Upper lobe of left lung (tissue), 6 donors: ENCODE results near the gene KLHL7. TPM values are rescaled to one million over a fixed set of nuclear protein-coding genes. Genes with fewer than 3 reads are reported as not detected.

Experiments used
- ATAC-seq, 2 donors: fragments of 200-7000 bp; cut with Tn5 transposase; one replicate each; pipeline ENCODE4 v1.9.1; 2022; ENCODE audit warnings: mild to moderate bottlenecking in 2 of 2, moderate library complexity in 2 of 2; ENCODE audit not compliant: low FRiP score in 2 of 2
- DNase-seq, 2 donors: peaks; one replicate each; pipeline ENCODE4 v3.0.0-alpha.2; 2019 to 2020
- H3K27ac ChIP-seq, 4 donors: fragments of 200-600 bp; sonication (generic); one replicate each; pipeline ENCODE4 v1.5.1; 2016 to 2019
- H3K27me3 ChIP-seq, 4 donors: fragments of 200-600 bp; sonication (generic); one replicate each; pipeline ENCODE4 v1.5.1; 2017 to 2019
- H3K36me3 ChIP-seq, 4 donors: fragments of 200-600 bp; sonication (generic); one replicate each; pipeline ENCODE4 v1.5.1; 2016 to 2019
- H3K4me1 ChIP-seq, 4 donors: fragments of 200-600 bp; sonication (generic); one replicate each; pipeline ENCODE4 v1.5.1; 2018 to 2019
- H3K4me3 ChIP-seq, 4 donors: fragments of 200-600 bp; sonication (generic); one replicate each; pipeline ENCODE4 v1.5.1; 2017 to 2019; ENCODE audit warnings: mild to moderate bottlenecking in 2 of 4, moderate library complexity in 1 of 4
- H3K9me3 ChIP-seq, 4 donors: fragments of 200-600 bp; sonication (generic); one replicate each; pipeline ENCODE4 v1.5.1; 2018 to 2019
- EP300 ChIP-seq, 4 donors: sonication (generic); formaldehyde crosslinking; IDR thresholded peaks; one replicate each; pipeline ENCODE4 v1.5.1; 2017; ENCODE audit warnings: antibody characterized with exemption in 4 of 4, control low read depth in 2 of 4
- POLR2A ChIP-seq, 4 donors: fragments of 450-650 bp; IDR thresholded peaks; one replicate each; pipeline ENCODE4 v1.5.1; 2016 to 2017; ENCODE audit warnings: antibody characterized with exemption in 4 of 4, mild to moderate bottlenecking in 2 of 4
- POLR2AphosphoS5 ChIP-seq, 2 donors: sonication (generic); formaldehyde crosslinking; IDR thresholded peaks; one replicate each; pipeline ENCODE4 v1.5.1; 2017; ENCODE audit warnings: antibody characterized with exemption in 2 of 2
- WGBS, 2 donors: methylation state at CpG; one replicate each; pipeline ENCODE4 v1.1.5; 2017 to 2018; 5-methylcytosine and 5-hydroxymethylcytosine counted together
- total RNA-seq, 6 donors: library from RNA; depleted of rRNA in 4 of 6; stranded (reverse); fragments of >200 nt in 4 of 6; gene quantifications; one replicate each; pipeline versions ENCODE4 v1.1.0 to v1.2.1, GENCODE V29; 2016 to 2021
- TF ChIP-seq, protein P1 (sequence below), 6 experiments: fragments of 450-650 bp in 4 of 6; fragments of 200-600 bp in 2 of 6; sonication (generic) in 2 of 6; IDR thresholded peaks; one replicate each; pipeline ENCODE4 v1.5.1; 2016 to 2019; ENCODE audit warnings: antibody characterized with exemption in 6 of 6
- donor health status: DM: no; HTN: no; CAD: no; lungs with moderate emphysema.
- donor health status: DM: no; HTN: yes; CAD: no; lungs with severe emphysema.

Gene KLHL7
- total RNA-seq, 6 donors from 2014 or later: 18.6 to 43.8 (median 23.9) TPM

DNA sequence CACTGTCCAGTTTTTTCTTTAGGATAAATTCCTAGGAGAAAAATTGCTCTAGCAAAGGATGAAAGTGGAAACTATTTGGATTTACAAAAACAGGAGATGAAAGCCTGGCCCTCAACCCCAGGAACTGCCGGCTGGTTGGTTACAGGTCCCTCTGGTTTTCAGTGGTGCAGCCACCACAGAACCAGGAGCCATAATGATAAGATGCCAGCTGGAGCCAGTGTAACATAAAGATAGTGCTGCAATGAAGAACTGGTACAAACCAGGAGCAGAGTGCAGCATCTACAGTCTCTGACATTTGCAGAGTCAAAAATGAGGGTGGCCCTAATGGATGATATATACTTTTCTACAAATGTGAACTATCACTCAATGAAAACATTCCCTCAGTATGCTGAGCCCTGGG, 55.9 kb downstream of the KLHL7 start:
- ATAC-seq: no peak
- Histone ChIP-seq H3K36me3 (peaks cover 0 to 21% (median 0%) of the 10 kb centered on the region in 4 donors), H3K4me3 (no peak overlapping the region), H3K27me3 (no peaks in the 10 kb centered on the region), H3K27ac (no peak overlapping the region), H3K9me3 (no peaks in the 10 kb centered on the region), H3K4me1 (no peaks in the 10 kb centered on the region)
- TF ChIP-seq POLR2AphosphoS5 (IDR thresholded peaks at IDR 0.05) (no peak), EP300 (IDR thresholded peaks at IDR 0.05) (no peak), POLR2A (IDR thresholded peaks at IDR 0.05) (no peak)
- TF ChIP-seq, protein P1, sequence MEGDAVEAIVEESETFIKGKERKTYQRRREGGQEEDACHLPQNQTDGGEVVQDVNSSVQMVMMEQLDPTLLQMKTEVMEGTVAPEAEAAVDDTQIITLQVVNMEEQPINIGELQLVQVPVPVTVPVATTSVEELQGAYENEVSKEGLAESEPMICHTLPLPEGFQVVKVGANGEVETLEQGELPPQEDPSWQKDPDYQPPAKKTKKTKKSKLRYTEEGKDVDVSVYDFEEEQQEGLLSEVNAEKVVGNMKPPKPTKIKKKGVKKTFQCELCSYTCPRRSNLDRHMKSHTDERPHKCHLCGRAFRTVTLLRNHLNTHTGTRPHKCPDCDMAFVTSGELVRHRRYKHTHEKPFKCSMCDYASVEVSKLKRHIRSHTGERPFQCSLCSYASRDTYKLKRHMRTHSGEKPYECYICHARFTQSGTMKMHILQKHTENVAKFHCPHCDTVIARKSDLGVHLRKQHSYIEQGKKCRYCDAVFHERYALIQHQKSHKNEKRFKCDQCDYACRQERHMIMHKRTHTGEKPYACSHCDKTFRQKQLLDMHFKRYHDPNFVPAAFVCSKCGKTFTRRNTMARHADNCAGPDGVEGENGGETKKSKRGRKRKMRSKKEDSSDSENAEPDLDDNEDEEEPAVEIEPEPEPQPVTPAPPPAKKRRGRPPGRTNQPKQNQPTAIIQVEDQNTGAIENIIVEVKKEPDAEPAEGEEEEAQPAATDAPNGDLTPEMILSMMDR (IDR thresholded peaks at IDR 0.05): no peak
- WGBS, 2 donors: 91 to 100% methylated on average over 1 of the region's 1 CpG
- DNase-seq: no peak

- H3K36me3 ChIP-seq: peaks cover 0 to 13% (median 2%) of the 10 kb centered on the region in 4 donors
- TF ChIP-seq, protein P1 (IDR thresholded peaks at IDR 0.05): no peak
- TF ChIP-seq POLR2AphosphoS5 (IDR thresholded peaks at IDR 0.05) (no peak), POLR2A (IDR thresholded peaks at IDR 0.05) (no peak), EP300 (IDR thresholded peaks at IDR 0.05) (no peak)
- no peak overlapping the region for H3K27ac ChIP-seq
- no peaks in the 10 kb centered on the region for H3K4me1 ChIP-seq
- DNase-seq: no peak
- no peak overlapping the region for H3K4me3 ChIP-seq
- no peaks in the 10 kb centered on the region for H3K27me3 ChIP-seq
- no peak for ATAC-seq
- 95 to 100% methylated on average over 3 of the region's 3 CpGs for WGBS, 2 donors
- no peaks in the 10 kb centered on the region for H3K9me3 ChIP-seq
Observed at GRCh38 chr7:23164846-23165245, 59.3 kb downstream of the KLHL7 start.

DNA sequence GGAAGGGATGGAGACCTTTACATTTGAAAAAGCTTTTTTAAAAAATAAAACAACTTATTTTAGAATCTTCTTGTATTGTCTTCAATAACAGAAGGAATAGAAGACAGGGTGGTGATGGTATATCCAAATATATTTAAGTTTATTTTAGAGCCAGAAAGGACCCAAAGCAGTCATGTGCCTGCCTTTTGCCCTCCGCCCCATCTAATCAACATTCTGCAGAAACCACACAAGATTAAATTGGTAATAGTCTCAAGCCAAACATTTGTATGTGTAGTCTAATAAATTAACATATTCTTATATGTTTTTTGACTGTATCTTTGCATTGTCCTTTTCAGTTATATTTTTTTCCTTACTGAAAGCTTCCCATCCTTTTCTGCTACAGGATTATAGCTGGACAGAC, 59.7 kb downstream of the KLHL7 start:
- H3K4me3 ChIP-seq: no peak overlapping the region
- H3K9me3 ChIP-seq: no peaks in the 10 kb centered on the region
- peaks cover 0 to 13% (median 2%) of the 10 kb centered on the region in 4 donors for H3K36me3 ChIP-seq
- no peak for TF ChIP-seq POLR2A (IDR thresholded peaks at IDR 0.05)
- TF ChIP-seq, protein P1 (IDR thresholded peaks at IDR 0.05): no peak
- no peak for TF ChIP-seq EP300 (IDR thresholded peaks at IDR 0.05)
- TF ChIP-seq POLR2AphosphoS5 (IDR thresholded peaks at IDR 0.05): no peak
- 100% methylated on average over 1 of the region's 1 CpG for WGBS, 2 donors
- no peaks in the 10 kb centered on the region for H3K4me1 ChIP-seq
- no peaks in the 10 kb centered on the region for H3K27me3 ChIP-seq
- ATAC-seq (no peak), DNase-seq (no peak)
- no peak overlapping the region for H3K27ac ChIP-seq

DNA sequence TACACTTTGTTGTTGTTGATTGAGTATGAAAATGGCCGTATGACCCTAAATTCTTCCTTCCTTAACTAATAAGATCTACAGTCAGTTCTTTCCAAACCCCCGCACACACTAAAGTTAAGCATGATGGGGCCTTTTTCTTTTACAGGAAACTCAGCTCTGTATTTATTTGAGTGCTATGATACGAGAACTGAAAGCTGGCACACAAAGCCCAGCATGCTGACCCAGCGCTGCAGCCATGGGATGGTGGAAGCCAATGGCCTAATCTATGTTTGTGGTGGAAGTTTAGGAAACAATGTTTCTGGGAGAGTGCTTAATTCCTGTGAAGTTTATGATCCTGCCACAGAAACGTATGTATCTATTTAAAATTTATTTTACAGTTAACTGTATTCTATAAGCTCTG, 62.1 kb downstream of the KLHL7 start:
- peaks cover 0 to 13% (median 2%) of the 10 kb centered on the region in 4 donors for H3K36me3 ChIP-seq
- H3K4me3 ChIP-seq: no peak overlapping the region
- H3K27ac ChIP-seq: no peak overlapping the region
- no peaks in the 10 kb centered on the region for H3K4me1 ChIP-seq
- no peak for TF ChIP-seq EP300 (IDR thresholded peaks at IDR 0.05)
- TF ChIP-seq POLR2AphosphoS5 (IDR thresholded peaks at IDR 0.05): no peak
- TF ChIP-seq, protein P1 (IDR thresholded peaks at IDR 0.05): no peak
- TF ChIP-seq POLR2A (IDR thresholded peaks at IDR 0.05): no peak
- H3K27me3 ChIP-seq: no peaks in the 10 kb centered on the region
- 92 to 93% methylated on average over 5 of the region's 5 CpGs for WGBS, 2 donors
- DNase-seq (no peak), ATAC-seq (no peak)
- no peaks in the 10 kb centered on the region for H3K9me3 ChIP-seq

DNA sequence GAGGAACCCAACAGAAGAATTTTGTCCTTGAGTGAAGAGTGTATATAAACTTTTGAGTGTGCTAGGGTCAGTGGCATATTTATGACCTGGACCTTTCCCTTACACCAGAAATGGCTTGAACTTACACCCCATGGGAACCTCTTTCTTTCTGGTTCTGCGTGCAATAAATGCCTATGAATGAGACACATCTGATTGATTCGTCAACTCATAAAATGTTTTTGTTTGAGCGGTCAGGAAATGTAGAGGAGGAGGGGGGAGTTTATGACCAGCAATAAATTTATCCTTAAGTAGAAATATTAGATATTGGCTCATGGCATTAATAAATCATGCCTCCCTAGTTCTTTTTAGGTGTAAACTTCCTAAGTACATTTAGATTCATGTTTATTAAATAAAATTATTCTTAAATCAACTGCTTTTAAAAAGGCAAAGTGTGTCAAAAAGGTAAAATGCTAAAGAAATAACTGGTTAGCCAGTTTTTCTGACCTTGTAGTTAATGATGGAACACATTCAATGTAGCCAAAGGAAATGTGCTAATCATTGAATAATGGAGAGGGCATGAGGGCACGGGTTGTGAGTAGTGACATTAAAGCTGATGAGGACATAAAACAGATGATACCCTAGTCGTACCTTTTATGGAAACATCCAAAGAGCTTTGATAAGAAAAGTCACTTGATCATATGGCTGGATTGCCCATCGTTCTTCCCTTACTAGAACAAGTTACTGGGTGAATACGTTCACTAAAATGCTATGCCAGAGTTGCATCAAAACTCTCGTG, 62.7 kb downstream of the KLHL7 start:
- Histone ChIP-seq H3K4me3 (no peak overlapping the region), H3K36me3 (peaks cover 0 to 13% (median 2%) of the 10 kb centered on the region in 4 donors), H3K27me3 (no peaks in the 10 kb centered on the region), H3K27ac (no peak overlapping the region), H3K4me1 (no peaks in the 10 kb centered on the region), H3K9me3 (no peaks in the 10 kb centered on the region)
- WGBS, 2 donors: 91 to 92% methylated on average over 8 of the region's 8 CpGs
- DNase-seq (no peak), ATAC-seq (no peak)
- TF ChIP-seq EP300 (IDR thresholded peaks at IDR 0.05) (no peak), POLR2A (IDR thresholded peaks at IDR 0.05) (no peak), POLR2AphosphoS5 (IDR thresholded peaks at IDR 0.05) (no peak)
- TF ChIP-seq, protein P1 (IDR thresholded peaks at IDR 0.05): no peak
